Measurements from ENCODE around the gene CACNG7.

Gene CACNG7

DNA sequence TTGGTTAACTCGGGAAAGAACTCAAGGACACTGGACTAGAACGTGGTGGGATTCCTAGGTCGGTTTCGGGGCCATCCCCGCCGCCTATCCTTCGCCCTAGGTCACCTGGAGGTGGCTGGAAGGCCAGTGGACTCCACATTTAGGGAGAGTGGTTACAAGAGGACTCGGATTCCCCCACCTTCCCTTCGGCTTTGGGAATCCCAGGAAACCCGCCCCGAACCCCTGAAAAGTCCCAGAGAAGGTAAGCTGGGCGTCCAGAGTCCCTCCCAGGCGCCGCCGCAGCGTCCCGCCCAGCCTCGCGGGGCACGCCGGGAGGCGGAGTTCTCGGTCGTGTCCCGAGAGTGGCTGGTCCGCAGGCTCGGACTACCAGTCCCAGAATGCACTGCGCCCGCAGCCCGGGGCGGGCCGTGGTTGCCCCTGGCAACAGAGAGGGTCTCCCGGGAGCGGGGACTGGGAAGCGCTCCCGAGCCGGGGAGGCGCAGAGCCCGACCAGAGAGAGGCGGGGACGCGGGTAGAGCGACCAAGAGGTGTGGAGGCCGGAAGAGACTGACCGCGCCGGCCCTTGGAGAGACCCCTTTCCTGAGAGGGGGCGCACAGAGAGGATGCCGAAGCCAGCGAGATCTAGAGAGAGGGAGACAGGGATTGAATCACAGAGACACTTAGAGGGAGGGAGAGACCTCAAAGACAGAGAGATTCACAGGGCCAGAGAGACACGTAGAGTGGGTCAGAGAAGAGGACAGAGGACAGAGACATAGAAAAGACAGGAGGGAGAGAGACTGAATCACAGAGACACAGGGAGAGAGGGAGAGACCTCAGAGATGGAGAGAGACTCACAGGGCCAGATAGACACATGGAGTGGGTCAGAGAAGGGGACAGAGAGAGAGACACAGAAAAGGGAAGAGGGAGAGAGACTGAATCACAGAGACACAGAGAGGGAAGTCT is 29.7 kb upstream of the CACNG7 start:
- FAIRE-seq: no peak

DNA sequence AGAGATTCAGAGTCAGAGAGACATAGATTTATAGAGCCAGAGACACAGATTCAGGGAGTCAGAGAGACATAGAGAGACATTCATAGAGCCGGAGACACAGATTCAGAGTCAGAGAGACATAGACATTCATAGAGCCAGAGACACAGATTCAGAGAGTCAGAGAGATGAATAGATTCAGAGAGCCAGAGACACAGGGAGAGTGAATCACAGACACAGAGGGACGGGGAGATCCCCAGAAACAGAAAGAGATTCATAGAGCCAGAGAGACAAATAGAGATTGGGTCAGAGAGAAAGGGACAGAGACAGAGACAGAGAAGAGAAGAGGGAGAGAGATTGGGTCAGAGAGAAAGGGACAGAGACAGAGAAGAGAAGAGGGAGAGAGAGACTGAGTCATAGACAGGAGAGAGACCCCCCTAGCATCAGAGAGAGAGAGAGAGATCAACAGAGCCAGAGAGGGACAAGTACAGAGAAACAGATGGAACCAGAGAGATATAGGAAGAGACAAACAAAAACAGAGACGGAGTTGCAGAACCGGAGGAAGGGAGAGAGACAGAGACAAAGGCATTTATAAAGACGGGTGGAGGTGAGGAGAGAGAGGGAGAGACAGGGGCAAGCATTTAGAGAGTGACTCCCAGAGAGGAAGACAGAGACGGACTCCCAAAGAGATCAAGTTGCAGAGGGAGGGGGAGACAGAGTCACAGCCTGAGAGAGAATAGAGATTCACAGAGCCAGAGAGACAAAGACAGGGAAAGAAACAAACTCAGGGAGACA is 28.2 kb upstream of the CACNG7 start:
- FAIRE-seq: no peak

DNA sequence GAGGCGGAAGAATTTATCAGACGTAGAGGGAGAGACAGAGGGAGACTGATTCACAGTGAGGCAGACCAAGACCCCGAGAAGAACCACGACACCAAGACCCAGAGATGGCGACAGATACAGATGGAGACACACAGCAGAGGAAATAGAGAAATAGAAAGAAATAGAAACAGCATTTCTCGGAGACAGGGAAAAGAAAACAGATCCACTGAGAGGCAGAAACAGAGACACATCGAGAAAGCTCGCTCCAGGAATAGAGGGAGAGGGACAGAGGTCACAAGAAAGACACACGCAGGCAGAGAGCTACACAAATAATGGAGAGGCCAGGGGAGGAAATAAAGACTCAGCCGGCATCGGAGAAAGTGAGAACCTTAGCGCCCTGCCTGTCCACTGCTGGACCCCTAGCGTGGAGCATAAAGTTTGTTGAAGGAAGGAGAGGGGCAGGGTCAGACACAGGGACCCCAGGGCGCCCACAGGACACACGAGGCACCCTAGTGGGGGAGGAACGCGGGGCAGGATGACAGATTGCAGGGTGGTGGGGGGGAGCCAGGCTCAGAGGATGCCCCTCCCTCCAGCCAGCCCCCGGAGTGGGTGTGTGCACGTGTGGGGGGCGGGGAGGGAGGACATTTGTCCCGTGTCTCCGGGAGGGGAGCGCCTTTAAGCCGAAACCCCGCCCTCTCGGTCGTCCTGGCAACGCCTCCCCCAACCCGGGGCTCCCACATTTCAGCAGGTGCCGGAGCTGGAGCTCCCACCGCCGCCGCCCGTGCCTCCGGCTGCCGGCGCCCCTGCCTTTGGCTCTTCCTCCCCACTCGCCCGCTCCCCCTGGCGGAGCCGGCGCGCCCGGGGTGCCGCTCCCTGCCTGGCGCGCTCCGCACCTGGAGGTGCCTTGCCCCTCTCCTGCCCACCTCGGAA is 27.3 kb upstream of the CACNG7 start, which contains the start of gene PRKCG:
TSS of gene PRKCG (plus strand) at position 716 of the 909 bp plus-strand sequence. CDS start 298 bp downstream, outside the sequence.
- no peak for FAIRE-seq

DNA sequence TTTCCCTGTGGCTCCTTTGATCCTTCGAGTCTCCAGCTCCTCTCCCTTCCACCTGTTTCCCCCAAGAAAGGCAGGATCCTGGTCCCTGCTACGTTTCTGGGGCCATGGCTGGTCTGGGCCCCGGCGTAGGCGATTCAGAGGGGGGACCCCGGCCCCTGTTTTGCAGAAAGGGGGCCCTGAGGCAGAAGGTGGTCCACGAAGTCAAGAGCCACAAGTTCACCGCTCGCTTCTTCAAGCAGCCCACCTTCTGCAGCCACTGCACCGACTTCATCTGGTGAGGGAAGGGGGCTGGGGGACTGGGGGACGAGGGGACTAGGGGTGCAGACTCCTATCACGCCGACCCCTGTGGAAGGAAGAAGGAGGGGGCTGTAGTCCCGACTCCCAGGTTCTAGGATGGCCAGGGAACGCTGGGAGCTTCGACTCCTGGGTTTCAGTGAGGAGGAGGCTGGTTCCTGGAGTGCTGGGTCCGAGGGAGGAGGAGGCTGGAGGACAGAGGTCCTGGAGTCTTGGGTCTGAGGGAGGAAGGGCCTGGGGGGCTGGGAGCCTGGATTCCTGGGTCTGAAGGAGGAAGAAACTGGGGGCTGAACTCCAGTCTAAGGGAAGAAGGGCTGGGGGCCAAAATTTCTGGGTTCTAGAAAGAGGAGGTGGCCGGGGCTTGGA is 26.6 kb upstream of the CACNG7 start:
- FAIRE-seq: no peak

DNA sequence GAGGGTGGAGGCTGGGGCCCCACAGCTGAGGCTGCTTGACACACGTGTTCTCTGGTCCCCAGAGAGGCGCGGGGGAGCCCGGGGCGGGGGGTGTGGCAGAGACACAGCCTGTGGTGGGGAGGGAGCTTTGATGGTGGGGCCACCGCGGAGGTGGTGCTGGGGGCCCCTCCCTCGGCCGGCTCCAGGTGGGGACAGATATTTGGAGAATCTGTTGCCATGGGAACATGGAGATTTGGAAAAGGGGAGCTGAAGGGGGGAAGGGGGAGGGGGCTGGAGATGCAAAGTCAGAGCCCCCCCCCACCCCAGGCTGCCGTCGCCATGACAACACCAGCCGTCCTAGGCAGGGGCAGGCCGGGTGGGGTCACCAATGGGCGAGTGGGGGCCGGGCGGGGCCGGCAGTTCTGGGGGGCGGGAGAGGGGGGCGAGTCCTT is 25.8 kb upstream of the CACNG7 start:
- no peak for FAIRE-seq

- FAIRE-seq: no peak
These were observed 25.3 kb upstream of the CACNG7 start for GRCh38 chr19:53883741-53884140.

DNA sequence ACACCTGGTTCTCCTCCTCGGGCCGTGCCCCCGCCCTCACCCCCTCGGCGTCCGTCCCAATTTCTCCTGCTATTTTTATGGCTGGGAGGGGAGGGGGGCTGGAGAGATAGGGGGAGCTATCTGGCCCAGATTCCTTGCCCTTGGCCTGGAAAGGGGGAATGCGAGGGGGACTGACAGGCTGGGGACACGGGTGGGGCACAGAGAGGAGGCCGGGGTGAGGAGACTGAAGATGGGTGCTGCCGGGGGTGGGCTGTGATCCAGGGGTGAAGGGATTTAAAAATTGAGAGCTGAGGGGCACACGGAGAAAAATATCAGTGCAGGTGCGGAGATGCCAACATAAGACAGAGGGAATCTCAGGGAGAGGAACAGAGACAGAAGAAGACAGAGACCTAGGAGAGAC is 24.8 kb upstream of the CACNG7 start:
- no peak for FAIRE-seq

DNA sequence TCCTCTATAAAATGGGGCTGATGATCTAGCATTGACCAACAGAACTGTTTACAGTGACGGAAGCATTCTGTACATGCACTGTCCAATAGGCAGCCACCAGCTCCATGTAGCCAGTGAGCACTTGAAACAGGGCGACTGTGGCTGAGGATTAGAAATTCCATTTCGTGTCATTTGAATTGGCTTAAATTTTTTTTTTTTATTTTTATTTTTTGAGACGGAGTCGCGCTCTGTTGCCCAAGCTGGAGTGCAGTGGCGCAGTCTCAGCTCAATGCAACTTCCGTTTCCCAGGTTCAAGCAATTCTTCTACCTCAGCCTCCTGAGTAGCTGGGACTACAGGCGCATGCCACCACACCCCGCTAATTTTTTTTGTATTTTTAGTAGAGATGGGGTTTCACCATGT is 24.0 kb upstream of the CACNG7 start:
- FAIRE-seq: no peak

DNA sequence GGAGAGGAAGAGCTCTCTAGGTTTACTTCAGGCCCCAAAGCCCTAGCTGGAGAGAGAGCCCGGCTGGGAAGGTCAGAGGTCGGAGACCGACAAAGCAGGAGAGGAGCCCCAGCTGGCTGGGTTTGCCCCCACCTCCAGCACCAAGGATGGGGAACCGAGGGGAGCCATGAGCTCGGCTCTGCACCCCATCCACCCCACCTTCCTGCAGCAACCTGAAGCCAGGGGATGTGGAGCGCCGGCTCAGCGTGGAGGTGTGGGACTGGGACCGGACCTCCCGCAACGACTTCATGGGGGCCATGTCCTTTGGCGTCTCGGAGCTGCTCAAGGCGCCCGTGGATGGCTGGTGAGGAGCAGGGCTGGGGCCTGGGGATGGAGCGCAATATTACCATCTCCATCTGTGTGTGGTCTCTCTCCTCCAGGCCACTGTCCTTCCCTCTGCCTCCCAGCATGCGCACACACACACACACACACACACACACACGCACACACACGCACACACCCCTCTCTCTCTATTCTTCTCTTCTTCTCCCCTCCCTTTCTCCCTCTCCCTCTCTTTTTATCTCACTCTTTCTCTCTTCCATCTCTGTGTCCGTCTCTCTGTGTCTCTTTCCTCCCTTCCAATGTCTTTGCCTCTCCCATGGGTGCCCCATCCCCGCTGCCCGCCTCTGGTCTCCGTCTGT is 16.6 kb upstream of the CACNG7 start:
- FAIRE-seq: no peak

DNA sequence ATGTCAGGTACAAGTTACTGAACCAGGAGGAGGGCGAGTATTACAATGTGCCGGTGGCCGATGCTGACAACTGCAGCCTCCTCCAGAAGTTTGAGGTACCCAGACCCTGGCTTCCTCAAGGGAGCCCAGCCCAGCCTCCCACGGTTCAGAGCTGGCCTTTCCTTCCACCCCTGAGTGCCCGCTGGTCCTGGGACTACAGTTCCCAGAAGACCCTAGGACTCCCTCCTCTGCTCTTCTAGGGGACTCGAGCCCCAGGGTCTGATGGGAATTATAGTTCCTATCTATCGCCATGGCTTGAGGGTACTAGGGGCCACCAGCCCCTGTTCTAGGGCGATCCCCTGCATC is 16.1 kb upstream of the CACNG7 start:
- no peak for FAIRE-seq

GRCh38 chr19:53894707-53895106 is 14.4 kb upstream of the CACNG7 start:
- FAIRE-seq: no peak

DNA sequence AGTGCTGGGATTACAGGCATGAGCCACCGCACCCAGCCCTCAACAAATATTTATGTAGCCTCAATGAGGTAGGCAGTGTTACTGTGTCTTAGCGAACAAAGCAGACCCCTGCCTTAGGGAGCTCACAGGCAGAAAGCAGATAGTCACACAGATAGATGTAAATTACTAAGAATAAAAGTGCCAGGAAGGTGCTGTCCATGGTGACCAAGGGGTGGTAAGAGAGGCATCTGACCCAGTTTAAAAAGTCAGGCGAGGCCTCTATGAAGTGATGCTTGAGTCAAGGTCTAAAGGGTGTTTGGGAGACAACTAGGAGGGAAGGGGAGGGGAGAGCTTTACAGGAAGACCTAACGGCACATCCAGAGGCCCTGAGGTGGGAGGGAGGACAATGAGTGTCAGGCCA is 12.4 kb upstream of the CACNG7 start:
- no peak for FAIRE-seq

- FAIRE-seq: no peak
These were observed 11.6 kb upstream of the CACNG7 start for GRCh38 chr19:53897459-53897858.

- FAIRE-seq: no peak
These were observed 10.9 kb upstream of the CACNG7 start for GRCh38 chr19:53898166-53898565.

GRCh38 chr19:53898636-53899341 is 10.3 kb upstream of the CACNG7 start:
- FAIRE-seq: no peak

- FAIRE-seq: no peak
These were observed 8.8 kb upstream of the CACNG7 start for GRCh38 chr19:53900191-53900860.

DNA sequence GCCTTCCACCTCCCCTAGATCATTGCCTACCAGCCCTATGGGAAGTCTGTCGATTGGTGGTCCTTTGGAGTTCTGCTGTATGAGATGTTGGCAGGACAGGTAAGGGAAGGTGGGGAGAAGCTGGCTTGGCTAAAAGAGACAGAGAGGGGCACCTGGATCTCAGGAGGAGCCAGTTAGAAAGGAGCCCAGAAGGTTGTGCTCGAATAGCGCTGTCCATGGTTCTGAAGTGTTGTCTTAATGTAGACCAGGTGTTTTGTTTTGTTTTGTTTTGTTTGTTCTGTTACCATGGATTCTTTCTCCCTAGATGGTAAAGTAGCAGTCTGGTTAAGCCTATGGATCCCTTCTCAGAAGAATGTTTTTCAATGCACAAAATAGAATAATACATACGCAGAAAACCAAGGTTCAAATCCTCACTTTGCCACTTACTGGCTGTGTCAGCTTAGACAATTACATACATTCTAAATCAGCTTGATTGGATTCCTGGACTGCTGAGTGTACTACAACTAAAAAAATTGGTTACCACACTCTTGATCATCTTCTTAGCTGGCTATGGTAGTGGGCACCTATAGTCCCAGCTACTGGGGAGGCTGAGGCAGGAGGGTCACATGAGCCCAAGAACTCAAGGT is 5.9 kb upstream of the CACNG7 start:
- FAIRE-seq: no peak

DNA sequence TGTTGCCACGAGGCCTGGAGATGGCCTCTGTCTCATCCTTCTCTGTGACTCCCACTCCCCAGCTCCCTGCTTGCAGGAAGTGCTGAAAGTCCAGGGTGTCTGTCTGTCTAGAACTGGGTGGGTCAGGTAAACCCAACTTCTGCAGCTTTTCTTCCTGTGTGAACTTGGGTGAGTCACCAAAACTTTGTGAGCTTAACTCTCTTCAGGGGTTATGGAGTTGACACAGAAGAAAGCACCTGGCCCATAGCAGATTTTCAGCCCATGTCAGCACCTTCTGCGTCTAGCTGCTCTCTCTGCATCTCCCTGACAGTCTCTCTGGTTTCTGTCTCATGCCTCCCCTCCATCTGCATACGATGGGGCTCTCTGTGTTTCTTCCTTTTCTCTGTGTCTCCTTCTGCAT is 4.2 kb upstream of the CACNG7 start:
- no peak for FAIRE-seq

GRCh38 chr19:53905787-53906186 is 3.3 kb upstream of the CACNG7 start:
- FAIRE-seq: no peak
